Ammon's horn (tissue), 1 donor: ENCODE measurements around the gene FBN1.
A peak's percentile ranks its signal among the peaks of the same experiment; 100 is the strongest.

Experiments used
- DNase-seq: peaks from one replicate; pipeline ENCODE4 v3.0.0-alpha.2; 2016; ENCODE audit warnings: low spot score

FBN1 gene

DNA sequence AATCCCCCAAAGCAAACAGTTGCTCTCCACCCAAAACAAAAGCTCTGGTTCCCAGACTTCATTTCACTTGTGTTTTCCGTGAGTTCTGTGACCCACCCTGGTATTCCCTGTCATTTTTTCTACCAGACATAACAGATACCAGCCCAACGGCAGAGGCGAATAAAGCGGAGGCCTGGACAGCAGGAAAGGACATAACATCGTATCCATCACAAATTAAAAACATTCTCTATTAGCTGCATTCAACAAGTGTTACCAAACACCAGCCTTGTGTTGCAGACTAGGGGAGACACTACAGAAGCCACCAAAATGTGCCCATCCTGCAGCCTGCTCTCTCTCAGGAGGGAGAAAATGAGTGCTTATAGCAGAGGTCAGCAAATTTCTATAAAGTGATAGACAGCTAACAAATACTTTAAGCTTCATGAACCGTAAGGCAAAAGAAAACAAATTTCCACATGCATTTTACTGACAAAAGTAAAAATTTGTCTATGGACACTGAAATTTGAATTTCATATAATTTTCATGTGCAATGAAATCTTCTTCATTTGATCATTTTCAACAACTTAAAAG lies 7.1 kb upstream of the FBN1 start:
- no peak for DNase-seq

DNA sequence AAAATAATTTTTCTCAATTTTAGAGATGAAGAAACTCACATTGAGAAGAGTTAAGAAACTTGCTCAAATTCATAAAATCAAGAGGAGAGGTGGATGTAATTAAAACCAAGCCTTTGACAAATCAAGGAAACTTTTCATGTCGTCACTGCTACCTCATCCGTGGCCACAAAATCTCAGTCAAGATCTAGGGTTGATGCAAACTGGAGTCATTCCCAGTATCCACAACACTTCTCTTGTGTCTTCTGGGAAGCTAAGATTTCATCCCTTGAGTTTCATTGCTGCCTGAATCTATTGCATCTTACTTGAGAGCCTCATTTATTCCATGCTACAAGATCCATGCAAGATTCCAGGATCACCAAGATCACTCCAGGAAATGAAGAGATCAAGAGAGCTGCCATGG lies 5.4 kb upstream of the FBN1 start:
- no peak for DNase-seq

- DNase-seq = peak; percentile 63
Observed at GRCh38 chr15:48647962-48648361, 2.5 kb upstream of the FBN1 start.

- DNase-seq = no peak
Observed at GRCh38 chr15:48646331-48646730, 822 bp upstream of the FBN1 start.

DNA sequence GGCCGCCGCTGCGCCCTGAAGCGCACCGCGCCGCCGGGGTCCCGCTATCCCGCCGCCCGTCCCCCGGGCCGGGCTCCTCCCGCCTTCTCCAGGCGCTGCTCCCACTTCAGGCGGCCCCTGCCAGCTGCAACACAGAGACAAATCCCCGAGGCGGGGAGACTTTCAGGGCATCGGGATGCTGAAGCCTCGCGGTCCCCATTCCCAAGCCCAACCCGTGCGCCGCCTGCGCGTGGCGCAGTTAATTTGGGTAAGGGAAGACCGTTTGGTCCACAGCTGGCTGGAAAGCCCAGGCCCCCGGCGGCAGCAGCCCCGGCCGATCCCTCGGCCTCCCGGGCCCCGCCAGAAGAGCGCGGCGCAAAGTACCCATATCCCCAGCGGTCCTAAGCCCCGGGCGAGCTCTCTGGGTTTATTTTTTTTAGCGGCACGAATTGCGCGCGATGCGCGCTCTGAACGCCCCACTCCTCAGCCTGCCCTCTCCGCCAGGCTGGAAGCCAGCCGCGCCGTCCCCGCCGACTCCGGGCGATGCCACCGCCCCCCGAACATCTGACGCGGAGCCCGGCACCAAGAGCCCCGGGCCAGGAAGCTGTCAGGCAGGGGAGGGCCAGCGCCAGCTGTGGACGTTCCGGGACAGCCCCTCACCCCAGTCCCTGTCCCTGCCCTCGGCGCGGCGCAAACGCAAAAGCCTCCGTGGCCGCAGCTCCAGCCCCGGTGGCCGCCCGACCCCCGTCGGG lies 517 bp downstream of the FBN1 start:
- DNase-seq = peak; percentile 79

DNA sequence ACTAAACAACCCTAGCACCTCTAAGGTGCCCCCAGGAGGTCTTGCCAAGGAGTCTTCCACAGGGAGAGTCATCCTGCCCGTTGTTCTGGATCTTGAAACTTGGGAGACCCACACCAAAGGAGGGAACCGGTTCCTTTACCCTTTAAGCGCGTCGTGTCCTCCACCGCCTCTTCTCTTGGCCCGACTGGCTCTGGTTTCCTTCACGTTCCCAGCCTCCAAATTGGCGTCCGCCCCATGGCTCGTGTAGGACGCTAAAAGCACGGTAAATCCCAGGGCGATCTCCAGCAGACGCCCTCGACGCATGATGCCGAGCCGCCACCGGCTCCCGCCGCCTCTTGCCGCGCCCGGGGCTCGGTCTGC lies 1.1 kb downstream of the FBN1 start:
- peak; percentile 22 for DNase-seq

- no peak for DNase-seq
Observed at GRCh38 chr15:48643776-48644466, 1.6 kb downstream of the FBN1 start.

- no peak for DNase-seq
Observed at GRCh38 chr15:48643206-48643605, 2.3 kb downstream of the FBN1 start.

GRCh38 chr15:48642795-48643194 lies 2.7 kb downstream of the FBN1 start:
- no peak for DNase-seq

GRCh38 chr15:48641416-48641815 lies 4.1 kb downstream of the FBN1 start:
- DNase-seq = peak; percentile 84

DNA sequence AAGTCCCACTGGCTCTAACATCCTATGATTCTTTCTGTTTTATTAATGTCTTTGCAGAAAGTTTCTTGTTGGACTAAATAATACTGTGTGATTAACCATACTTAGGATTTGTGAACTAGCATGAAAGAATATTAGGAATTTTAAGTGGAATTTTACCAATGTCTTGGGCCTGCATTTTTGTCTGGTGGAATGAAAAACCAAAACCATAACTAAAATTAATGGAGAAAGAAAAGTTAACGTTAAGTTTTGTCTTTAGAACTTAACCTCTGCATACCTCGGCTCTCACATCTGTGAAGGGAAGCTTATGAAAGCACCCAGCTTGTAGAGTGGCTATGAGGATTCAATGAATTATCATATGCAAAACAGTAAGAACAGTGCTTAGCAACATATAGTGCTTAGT lies 6.5 kb downstream of the FBN1 start:
- no peak for DNase-seq

DNA sequence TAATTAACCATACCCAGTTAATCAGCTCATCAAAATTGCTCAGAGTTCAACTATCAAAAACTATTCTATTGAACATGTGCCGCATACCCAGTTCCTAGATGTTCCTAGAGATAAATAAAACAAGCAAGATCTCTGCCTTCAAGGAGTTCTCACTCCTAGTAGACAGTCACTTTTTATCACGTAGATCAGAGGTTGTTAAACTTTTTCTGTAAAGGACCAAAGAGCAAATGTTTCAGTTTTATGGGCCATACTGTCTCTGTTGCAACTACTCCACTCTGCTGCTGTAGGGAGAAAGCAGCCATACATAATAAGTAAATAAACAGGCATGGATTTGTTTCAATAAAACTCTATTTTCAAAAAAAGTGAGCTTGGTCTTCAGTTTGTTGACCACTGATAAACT lies 7.9 kb downstream of the FBN1 start:
- DNase-seq = no peak

DNA sequence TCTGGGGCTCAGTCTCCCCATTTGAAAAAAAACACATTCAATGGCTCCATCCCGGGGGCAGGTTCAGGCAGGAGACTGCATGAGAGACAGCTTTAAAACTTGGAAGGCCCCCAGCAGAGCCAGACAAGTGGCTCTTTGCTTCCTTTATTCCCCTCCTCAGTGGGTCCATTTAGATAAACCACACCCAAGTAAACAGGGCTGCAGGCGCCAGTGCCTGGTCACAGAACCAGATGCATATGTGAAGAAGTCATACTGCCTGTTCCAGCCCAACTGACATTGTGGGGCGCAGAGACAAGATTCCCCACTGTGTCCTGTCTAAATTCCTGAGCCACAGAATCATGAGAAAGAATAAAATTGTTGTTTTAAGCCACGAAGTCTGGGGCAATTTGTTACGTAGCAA lies 9.0 kb downstream of the FBN1 start:
- peak; percentile 53 for DNase-seq

GRCh38 chr15:48634893-48635292 lies 10.6 kb downstream of the FBN1 start:
- no peak for DNase-seq

DNA sequence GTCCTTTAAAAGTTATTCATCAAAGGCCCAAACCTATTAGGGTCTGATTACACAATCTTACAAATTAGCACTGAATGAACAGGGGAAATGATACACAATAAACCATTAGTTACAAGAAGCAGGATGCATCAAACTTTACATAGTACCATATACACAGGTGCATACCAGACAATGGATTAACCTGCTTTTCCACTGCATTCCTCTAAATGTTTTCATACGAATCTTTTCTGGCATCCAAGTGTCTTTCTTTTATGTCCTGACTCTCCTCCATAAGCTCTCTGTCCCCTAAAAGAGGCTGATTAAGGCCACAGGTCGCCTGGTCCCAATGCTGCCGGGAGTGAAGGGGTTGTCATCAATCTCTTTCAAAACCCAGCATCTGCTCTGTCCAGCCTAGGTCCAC lies 11.4 kb downstream of the FBN1 start:
- no peak for DNase-seq

- no peak for DNase-seq
Observed at GRCh38 chr15:48632651-48633050, 12.9 kb downstream of the FBN1 start.

GRCh38 chr15:48631176-48631770 lies 14.2 kb downstream of the FBN1 start:
- no peak for DNase-seq

DNA sequence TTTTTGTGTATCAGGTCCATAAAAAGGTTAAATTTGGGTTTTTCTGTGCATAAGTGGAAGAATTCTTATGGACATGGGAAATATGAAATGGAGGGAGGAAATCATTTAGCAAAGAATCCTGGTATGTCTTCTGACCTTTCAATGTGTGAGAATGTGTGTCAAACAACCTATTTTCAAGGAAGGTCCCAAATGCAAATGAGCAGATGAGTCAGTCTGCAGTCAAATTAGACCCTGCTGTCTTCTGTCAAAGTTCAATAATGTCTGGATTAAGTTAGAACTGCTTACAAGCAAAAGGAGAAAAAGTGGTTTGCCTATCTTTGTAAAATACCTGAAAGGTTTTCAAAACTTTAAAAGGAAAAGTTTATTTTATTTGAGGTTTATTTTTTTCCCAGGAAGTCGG lies 15.3 kb downstream of the FBN1 start:
- DNase-seq = no peak

DNA sequence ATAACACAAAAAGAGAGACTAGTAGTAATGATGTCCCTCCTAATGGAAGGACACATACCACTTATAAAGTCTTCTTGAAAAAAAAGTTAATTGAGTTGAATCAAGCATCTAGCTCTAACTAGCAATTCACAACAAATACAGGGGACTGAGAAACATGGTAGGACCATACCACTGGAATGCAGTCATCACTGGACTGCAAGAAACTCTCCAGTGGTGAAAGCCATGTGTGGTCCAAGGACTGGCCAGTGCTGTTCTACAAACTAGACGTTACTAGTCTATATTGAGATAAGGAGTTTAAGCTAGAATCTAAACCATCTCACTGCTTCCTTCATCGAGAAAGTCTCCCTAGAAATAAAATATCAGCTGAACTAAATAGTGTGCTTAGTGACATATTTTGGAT lies 16.7 kb downstream of the FBN1 start:
- DNase-seq = no peak

DNA sequence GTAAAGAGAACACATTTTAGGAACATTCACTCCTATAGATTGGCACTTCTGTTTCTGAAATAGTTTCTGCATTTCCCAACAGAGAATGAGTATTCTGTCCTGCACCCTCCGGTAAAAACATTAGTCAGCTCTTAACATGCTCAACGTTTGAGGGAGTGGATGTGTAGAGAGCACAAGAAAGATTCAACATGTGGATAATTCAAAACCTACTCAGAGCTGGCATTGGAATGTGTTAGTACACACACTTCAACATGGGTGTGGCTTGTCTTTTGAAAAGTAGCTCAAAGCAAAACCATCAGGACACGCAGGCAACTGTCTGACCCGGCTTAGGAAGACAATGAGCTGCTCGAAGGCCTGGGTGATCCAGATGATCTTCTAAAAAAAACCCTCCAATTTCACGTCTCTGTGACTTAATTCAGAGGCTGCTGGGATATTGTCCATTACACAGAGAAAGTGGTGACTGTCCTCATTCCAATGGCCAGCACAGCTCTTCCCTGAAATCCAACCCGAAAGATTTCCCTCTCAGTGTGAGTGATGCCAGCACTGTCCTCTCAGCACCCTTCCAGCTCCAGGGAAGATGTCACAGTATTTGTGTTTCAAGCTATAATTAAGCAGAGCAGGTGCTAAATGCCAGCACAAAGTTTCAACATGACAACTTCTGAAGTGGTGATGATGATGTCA lies 18.1 kb downstream of the FBN1 start:
- no peak for DNase-seq

DNA sequence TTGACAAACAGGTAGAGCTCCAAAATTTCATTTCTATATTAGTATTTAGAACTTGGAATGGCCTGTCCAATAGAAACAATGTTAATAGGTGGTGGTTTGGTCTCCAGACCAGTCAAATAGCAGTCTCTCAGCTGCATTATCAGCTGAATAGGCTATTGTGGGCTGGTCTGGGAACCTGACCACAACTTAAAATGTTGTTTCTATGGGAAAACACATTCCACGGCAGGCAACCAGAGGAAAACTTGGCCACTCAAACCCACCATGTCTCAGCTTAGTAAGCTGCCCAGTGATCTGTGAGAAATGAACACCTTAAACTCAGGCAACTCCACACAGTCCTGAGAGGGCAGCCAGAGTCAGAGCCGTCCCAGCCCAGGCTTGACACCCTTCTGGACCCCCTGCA lies 20.4 kb downstream of the FBN1 start:
- no peak for DNase-seq

- no peak for DNase-seq
Observed at GRCh38 chr15:48624700-48625099, 20.8 kb downstream of the FBN1 start.

DNA sequence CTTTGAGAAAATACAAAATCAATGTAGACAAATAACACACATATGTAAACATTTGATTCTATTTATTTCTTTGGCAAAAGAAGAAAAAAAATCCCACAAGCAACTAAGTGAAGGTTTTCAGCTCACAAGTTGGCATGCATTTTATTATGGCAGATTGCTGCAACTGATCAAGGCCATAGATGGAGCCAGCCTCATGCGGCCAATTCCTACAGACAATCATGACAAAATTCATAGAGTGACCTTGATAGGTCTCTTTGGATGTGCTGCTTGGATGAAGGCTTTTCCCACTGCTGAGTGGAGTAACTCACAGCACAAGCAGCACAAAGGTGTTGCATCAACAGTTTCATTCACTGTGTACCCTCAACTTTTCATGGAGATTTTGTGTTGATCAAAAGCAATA lies 22.1 kb downstream of the FBN1 start:
- no peak for DNase-seq
